D721Med (cell line): ENCODE measurements around the gene SNAI3.

ENCODE experiments used
- DNase-seq: peaks from one replicate; pipeline ENCODE4 v3.0.0; 2011; ENCODE audit warnings: low spot score; ENCODE audit not compliant: insufficient read length
- FAIRE-seq: peaks from 2 replicates; lab custom pipeline; 2011; peaks lifted over from hg19 to GRCh38; lab: Jason Lieb, UNC
- CTCF ChIP-seq: IDR thresholded peaks from 2 replicates; pipeline ENCODE4 v1.5.1; 2012; ENCODE audit warnings: mild to moderate bottlenecking, control low read depth; ENCODE audit not compliant: insufficient read depth; ENCODE audit errors: missing control alignments

The SNAI3 gene

GRCh38 chr16:88697831-88698615, 11.7 kb upstream of the SNAI3 start:
- FAIRE-seq (no peak), DNase-seq (peak; percentile 34)
- peak; percentile 26 for TF ChIP-seq CTCF

GRCh38 chr16:88697116-88697830, 11.0 kb upstream of the SNAI3 start:
- no peak for TF ChIP-seq CTCF

DNA sequence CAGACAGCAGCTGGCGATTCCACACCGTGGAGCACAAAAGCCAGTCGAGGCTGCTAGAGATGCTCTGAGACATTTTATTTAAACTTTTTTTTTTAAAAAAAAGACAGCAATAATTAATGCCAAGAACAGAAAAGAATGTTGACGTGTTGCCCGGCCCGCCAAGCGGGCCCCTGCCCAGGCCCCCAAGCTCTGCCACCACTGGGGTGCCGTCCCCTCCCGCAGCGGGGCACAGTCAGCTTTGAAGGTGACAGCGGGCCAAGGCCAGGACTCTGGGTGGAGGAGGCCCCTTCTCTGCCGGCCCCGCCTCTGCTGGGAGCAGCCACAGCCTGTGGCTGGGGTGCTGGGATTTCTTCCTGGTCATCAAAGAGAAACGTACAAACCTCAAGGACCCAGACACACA, 10.1 kb upstream of the SNAI3 start:
- DNase-seq (no peak), FAIRE-seq (no peak)
- TF ChIP-seq CTCF, result no peak

More at GRCh38 chr16:88697116-88697830, 11.0 kb upstream of the SNAI3 start:
- no peak for DNase-seq
- no peak for FAIRE-seq

DNA sequence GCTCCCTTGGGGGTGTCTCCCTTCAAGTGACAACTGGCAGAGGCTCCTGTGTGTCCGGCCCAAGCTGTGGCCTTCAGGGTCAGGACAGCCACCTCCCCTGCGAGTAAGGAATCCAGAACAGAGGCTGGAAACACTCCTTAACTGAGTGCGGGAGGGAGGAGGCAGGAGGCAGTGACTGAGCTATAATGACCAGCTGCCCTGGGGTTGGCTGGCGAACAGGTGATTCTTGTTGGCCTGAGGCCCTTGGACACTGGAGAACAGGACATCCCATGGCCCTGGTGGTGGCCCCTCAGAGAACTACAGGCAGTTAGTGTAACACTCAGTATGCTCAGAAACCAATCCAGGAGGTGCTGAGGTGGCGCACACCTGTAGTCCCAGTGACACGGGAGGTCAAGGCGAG, 9.4 kb upstream of the SNAI3 start:
- FAIRE-seq (no peak), DNase-seq (no peak)
- TF ChIP-seq CTCF, result no peak

DNA sequence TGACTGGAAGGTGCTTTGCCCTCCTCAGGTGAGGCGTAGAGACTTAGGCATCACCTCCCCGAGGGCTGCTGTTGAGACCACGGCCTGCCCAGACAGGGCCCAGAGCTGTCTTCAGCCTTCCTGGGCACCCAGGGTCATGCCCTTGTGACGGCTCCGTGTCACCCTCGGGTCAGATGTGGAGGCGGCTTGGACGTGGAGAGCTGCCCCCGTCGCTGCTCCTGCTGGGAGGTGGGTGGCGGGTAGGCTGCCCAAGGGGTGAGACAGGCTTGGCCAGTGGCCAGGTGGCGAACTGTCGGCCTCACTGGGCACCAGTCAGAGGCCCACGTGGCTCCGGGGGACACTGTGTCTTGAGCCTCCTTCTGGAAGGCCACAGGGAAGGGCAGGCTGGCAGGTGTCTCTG, 8.9 kb upstream of the SNAI3 start:
- no peak for FAIRE-seq
- no peak for DNase-seq

GRCh38 chr16:88694221-88695087, 8.1 kb upstream of the SNAI3 start:
- TF ChIP-seq CTCF, result no peak
- FAIRE-seq, result no peak
- DNase-seq, result no peak

More for the DNA sequence above, 8.9 kb upstream of the SNAI3 start:
- TF ChIP-seq CTCF, result no peak
